ENCODE data around the gene PHACTR2. TPM values are rescaled to one million over a fixed set of nuclear protein-coding genes. Genes with fewer than 3 reads are reported as not detected.

The PHACTR2 gene
- 19.0 and 38.7 TPM in 2 replicates for total RNA-seq

DNA sequence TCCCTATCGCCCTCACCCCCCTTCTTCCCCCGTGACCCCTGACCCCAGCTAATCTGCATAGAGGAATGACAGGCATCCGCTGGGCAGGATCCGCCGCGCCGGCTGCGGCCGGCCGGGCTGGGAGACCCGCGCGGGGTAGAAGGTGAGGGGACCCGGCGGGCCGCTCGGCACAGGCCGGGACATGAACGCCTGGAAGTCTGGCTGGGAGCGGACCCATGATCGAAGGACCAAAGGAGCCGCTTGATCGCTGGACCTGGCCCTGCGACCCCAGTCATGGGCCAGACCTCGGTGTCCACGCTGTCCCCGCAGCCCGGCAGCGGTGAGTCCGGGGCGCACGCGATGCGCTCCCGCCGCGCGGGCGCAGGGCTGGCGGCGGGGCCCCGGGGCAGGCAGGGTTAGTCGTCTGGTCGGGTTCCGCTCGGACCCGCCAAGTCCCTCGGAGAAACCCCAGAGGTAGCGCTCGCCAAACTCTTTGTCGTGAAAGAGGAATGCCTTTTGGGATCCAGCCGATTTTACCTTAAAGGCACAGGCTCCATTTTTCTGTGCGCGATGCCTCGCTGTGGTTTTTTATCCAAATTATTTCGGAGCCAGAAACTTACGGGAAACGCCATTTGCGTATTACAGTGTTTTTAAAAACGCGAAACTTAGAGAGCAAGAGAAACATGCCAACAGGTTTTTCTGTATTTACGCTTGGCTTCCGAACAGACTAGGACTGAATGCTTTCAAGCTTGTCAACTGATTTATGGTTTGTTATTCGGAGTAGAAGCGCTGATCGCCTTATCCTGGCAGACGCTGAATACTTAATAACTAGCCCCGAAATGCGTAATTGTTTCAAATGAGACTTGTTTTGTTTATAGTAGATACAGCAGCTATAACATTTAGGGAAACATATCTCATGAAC lies at the start of gene PHACTR2:
TSS of gene PHACTR2 (plus strand) at position 75 of the 901 bp plus-strand sequence. CDS start at position 274, 199 bp downstream.

DNA sequence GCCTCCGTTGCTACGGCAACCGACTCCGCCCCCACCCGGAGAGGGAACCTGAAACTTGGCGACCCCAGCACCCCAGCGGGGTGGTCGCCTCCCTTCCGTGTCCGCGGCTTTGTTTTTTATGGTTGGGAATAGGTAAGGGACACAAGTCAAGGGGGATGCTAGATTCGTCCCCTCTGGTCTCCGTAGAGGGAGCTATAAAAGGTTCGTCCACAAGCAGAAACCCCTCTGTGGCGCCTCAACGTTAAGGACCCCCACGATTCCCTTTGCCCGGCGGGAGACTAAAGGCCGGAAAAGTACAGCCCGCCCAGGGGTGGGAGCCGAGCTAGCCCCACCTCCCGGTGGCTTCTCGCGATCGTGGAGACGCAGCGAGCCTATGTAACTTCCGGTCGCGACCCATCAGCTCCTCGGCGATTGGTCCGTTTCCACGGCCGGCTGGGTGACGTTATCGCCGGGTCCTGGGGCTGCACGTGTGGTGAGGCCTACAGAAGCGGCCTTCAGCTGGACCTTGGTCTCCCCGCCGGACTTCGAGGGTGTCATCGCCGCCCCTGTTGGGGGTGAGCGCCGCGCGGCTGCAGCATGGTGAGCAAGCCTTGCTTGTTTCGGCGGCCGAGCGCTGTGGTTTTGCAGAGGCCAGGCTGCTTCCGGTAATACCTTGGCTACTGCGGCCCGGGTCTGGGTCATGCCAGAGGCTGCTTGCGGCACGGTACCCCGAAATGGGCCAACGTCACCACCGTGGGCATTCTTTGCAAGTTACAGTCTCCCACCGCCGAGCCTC lies 165.3 kb downstream of the PHACTR2 start, which contains the start of gene LTV1:
TSS of gene LTV1 (plus strand) at position 437 of the 775 bp plus-strand sequence. CDS start at position 577, 140 bp downstream.

DNA sequence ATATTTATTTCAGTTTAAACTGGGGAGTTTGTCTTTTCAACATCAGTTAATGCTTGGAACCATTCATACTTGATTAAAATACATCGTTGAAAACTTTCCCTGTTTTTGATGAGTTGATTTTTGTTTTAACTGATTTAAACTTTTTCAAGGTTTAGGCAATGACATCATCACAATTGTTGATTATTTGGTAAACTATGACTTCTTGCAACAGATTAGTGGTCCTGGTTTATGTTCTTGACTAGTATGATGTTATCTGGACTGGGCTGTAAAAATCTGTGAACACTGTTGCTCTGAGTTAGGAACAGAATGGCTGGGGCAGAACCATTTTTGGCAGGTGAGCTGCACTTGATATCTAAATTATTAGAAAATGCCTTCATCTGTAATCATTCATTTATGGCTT lies 186.5 kb downstream of the PHACTR2 start, which contains the start of gene ZC2HC1B:
TSS of gene ZC2HC1B (plus strand) at position 241 of the 400 bp plus-strand sequence. CDS start at position 307, 66 bp downstream.

Other genes starting within 250 kb of the PHACTR2 start
- gene ADAT2, start 227.3 kb upstream of the PHACTR2 start, total RNA-seq, result 1.8 and 14.0 TPM in 2 replicates
- 8.8 and 15.7 TPM in 2 replicates for gene PEX3, start 227.2 kb upstream of the PHACTR2 start, total RNA-seq
- 45.8 and 63.6 TPM in 2 replicates for gene FUCA2, start 166.2 kb upstream of the PHACTR2 start, total RNA-seq
- gene LTV1, start 165.4 kb downstream of the PHACTR2 start, total RNA-seq, result 12.6 and 14.1 TPM in 2 replicates
- not detected in 2 replicates for gene ZC2HC1B, start 186.5 kb downstream of the PHACTR2 start, total RNA-seq